Measurements from ENCODE around the gene ALDH5A1.
"Not testable (repeated sequence)": the region's sequence is repeated elsewhere in the genome, so short reads cannot be mapped to it uniquely, and the experiment has no call there.

The ALDH5A1 gene

DNA sequence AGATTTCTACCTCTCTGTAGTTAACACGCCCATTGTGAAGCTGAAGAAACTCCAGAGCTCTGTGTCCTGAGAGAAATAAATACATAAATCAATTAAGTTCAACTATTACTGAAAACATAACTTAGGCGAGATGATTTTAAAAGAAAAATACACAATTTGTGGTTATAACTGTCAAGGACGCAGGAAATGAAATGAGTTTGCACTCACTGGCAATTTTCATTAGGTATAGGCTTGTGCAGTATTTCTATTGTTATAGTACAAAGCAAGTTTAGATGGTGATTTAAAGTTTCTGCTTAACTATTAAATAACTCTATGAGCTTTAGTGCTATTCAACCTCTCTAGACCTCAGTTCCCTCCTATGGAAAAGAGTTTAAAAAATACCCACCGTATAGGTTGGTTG, 8.7 kb upstream of the ALDH5A1 start:
- DNase-seq (ENCODE audit: low read depth), result no peak

DNA sequence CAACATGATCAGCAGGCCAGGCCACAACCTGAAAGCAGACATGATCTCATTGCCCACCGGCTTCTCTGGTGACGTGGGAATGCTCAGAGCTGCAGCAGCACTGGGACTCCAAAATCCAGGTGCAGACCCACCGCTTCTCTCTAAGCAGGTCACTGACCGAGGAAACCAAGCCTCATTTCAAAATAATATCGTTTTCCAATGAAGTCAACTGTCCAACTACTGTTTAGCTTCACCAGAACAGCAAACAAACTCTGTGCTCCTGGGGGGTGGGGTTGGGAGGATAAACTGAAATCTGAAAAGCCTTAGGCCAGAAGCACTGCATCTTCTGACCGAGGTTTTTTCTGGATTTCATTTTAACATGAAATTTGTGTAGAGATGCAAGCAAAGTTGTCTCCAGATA, 5.3 kb upstream of the ALDH5A1 start, which contains the start of gene GPLD1:
Gene GPLD1 (minus strand): TSS at position 109 of the 400 bp plus-strand sequence. CDS start 67 bp downstream, at position 42.
- no peak for DNase-seq (ENCODE audit: low read depth)

DNA sequence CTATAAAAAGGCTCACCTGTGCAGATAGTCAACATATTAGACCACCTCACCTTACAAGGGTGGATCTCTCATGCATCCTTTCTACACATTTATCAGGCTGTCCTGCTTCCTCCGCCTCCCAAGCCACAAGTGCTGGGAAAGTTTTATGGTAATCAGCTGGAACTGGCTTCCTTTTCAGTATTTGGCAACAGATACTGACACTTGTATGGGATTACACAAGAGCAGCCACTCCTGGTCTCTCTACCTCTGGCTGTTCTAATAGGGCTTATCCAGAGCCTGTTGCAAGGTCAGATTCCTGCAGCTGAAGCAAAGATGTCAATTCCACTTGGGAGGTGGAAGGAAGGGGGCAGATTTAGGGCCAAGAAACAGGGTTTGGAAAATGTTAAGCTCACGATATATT, 4.9 kb upstream of the ALDH5A1 start:
- DNase-seq (ENCODE audit: low read depth), result no peak

DNA sequence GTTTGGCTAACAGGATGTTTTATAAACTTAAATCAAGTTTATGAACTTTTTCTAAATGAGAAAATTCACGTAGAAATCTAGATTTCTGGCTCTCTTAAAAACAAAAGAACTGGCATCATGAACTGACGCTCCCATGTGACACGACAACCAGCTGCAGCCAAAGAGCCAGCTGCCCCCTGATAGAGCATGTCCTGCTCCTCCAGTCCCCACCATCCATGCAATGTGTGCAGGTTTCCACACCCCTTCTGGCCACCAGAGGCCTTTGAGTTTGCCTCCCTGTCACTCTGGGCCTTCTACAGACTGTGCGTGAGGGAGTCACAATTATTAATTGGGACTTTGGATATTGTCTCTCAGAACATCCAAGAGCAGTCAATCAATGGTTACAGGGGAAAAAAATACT, 3.8 kb upstream of the ALDH5A1 start:
- no peak for DNase-seq (ENCODE audit: low read depth)

DNA sequence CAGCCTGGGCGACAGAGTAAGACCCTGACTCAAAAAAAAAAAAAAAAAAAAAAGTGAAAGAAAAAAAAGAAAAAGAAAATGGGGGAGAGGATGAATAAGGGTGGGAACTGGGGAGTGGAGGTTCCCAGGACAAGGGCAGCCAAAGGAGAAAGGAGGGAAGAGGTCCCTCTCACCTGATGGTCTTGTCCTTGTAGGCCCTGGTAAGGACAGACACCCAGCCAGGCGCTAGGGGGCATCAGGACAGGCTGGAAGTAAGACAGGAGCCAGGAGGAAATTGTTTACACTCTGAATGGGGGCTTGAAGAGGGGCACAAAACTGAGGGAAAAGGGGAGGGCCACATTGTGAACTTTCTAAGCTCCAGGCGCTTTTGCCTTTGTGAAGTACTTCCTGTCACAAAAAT, 2.3 kb upstream of the ALDH5A1 start:
- DNase-seq (ENCODE audit: low read depth), result no peak

DNA sequence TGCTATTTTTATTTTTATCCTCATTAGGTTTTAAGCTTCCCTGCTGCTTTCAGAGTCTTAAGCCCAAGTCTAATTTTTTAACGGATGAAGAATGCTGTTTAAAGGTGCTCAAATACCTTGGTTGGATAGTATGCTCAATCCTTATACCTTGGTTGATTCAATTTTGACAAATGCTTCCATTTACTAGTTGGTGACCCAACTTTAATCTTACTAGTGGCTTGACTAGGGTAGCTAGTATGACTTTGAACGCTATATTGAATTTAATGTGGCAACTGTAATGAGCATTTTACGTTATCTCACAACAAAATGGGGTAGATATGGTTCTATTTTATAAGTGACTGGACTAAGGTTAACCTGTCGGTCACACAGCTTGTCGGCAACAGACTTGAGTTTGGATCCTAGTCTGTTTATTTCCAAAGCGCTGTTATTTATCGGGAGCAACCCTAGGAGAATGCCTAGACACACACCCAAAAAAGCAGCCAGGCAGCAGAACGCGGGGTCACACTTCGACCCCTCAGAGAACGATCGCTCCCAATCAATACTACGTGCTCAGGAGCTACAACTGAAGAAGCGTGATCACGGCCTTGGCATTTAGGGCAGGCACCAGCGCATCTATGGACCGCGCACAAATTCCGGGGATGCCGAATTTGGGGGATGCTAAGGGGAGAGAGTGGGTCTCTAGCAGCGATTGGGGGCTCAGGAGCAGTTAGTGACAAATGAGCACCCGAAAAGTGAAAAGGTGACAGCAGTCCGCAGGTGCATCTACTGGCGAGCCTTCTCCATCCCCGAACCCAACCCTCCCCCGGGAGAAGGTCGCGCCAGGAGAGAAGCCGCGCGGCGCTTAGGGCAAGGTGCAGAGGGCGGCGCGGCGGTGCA, 586 bp upstream of the ALDH5A1 start:
- DNase-seq (ENCODE audit: low read depth), result no peak

DNA sequence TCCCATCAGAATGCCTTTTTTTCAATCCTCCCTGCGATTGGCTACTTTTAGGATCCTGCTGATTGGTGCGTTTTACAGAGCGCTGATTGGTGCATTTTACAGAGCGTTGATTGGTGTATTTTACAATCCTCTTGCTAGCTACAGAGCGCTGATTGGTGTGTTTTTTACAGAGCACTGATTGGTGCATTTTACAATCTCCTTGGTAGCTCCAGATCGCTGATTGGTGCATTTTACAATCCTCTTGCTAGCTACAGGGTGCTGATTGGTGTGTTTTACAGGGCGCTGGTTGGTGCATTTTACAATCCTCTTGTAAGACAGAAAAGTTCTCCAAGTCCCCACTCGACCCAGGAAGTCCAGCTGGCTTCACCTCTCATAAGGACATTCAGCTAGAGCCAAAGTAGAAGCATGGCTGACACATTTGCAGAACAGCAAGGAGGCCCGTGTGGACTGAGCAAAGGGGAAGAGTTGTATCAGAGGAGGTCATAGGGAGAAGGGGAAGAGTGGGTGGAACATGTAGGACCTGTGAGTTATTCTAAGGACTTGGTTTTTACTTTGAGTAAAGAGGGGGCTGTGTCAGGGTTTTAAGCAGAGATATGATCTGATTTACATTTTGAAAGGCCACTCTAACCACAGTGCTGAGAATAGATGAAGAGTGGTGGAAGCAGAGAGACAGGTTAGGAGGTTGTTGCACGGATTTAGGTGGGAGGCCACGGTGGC, 2.6 kb downstream of the ALDH5A1 start:
- DNase-seq (ENCODE audit: low read depth), result no peak

DNA sequence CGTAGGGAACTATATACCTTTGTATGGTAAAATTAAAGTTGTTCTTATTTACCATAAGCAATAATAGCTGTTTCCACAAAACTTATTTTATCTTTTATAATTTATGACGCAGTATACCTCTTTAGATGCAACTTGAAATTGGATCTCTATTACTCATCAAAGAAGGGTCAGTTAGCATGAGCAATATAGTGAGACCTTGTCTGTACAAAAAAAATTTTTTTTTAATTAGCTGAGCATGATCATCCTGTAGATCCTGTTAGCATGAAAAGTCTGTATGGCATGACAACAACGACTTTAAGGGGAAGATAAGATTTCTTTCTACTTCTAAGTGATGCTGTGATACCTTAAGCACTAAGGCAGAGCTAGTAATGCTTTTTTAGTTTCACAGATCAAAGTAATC, 5.9 kb downstream of the ALDH5A1 start:
- no peak for DNase-seq (ENCODE audit: low read depth)

DNA sequence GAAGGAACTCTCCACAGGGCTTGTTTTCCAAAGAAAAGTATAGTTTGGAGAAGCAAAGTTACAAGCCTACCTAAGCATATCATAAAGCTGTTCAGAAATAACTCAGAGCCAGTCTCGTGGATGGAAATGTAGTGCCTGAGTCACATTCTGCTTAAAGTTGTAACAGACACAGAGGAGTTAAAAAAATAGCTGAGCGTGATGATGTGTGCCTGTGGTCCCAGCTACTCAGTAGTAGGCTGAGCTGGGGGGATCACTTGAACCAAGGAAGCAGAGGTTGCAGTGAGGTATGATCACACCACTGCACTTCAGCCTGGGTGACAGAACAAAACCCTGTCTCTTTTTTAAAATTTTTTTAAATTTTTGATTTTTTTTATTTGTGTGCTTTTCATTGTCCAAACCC, 6.6 kb downstream of the ALDH5A1 start:
- no peak for DNase-seq (ENCODE audit: low read depth)

DNA sequence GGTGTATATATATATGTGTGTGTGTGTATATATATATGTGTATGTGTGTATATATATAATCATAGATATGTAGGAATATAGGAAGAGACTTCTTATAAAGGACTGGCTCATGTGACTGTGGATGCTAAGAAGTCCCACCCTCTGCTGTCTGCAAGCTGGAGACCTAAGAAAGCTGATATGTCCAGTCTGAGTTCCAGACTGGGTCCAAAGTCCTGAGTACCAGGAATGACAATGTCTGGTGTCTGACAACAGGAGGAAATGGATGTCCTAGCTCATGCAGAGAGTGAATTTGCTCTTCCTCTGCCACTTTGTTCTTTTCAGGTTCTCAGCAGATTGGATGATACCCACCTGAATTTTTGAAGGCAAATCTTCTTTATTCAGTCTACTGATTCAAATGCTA, 7.1 kb downstream of the ALDH5A1 start:
- no peak for DNase-seq (ENCODE audit: low read depth)

DNA sequence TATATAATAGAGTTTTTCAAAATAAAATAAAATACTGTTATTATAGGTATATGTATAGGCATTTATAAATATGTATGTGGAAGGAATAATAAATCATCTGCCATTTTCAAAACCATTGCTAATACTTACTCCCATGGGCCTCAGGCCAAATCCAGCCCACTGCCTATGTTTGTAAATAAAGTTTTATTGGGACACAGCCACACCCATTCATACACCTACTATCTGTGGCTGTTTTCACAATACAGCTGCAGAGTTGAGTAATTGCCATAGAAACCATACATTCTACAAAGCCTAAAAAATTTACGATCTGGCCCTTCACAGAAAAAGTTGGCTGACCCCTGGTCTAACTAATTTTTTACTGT, 9.5 kb downstream of the ALDH5A1 start:
- DNase-seq (ENCODE audit: low read depth), result no peak

DNA sequence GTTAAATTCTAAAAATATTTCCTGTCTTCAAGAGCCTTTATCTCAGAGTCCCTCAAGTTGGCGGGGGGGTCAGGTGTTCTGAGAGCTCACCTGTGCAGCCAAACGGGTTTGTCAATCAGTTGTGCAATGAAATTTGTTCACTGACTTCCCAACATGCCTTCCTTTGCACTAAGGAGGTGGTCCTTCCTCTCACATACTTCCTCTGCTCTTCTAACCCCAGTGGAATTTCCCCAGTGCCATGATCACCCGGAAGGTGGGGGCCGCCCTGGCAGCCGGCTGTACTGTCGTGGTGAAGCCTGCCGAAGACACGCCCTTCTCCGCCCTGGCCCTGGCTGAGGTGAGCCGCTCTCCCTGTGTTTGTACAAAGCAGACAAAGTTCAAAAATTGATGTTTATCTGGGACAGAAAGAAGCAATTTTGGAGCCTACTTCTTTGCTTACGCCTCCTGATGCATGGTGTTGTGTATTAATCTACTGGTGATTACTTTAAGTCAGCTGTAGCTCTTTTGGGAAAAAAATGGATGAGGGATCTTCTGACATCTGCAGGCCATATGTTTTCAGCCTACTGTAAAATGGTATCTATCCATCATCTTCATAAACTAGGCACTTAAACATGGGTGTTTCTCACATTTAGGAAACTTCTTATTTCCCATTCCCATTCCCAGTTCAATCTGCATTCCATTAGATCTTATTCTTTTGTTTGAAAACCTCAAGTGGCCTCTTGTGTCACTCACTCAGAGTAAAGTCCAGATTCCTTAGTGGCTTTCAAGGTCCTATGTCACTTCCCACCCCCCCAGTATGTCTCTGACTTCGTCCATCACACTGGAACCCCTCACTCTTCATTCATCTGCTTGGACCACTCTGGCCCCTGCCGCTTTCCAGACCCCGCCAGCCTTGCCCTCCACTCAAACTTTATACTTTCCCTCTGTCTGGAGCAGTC, 10.1 kb downstream of the ALDH5A1 start:
- no peak for DNase-seq (ENCODE audit: low read depth)

DNA sequence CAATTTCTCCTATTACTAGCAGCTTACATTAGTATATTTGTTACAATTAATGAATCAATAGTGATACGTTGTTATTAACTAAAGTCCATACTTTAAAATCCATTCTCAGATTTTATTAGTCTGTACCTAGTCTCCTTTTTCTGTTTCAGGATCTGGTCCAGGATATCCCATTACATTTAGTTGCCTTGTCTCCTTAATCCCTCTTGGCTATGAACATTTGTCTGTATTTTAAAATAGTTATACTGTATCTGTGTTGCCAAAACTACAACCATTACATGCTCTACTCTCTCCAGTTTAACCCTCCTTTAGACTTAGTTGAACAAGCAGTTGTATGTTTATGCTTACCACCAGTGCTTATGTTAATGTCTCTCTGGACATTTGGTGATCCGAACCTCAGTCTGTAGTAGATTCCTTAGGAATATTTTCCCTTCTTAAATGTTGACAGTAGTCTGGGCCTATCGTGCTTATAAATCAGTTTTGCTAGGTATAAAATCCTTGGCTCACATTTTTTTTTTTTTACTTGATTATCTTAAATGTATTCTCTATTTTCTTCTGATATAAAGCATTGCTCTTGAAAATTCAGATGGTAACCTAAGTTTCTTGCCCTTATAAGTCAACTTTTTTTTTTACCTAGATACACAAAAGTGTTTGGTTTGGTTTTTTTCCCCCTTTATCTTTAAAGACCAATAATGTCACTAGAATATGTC, 12.2 kb downstream of the ALDH5A1 start:
- no peak for DNase-seq (ENCODE audit: low read depth)

DNA sequence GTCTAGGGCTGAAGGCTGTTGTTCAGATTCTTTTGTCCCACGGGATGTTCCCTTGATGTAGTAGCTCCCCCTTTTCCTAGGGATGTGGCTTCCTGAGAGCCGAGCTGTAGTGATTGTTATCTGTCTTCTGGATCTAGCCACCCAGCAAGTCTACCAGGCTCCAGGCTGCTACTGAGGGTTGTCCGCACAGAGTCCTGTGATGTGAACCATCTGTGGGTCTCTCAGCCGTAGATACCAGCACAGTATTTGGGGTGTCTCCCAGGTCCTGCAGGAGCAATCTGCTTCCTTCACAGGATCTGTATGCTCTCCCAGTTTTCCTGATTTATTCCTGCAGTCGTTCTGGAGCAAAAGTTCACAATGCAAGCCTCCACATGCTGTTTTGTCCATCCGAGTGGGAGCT, 17.2 kb downstream of the ALDH5A1 start:
- DNase-seq (ENCODE audit: low read depth), result not testable (repeated sequence)

DNA sequence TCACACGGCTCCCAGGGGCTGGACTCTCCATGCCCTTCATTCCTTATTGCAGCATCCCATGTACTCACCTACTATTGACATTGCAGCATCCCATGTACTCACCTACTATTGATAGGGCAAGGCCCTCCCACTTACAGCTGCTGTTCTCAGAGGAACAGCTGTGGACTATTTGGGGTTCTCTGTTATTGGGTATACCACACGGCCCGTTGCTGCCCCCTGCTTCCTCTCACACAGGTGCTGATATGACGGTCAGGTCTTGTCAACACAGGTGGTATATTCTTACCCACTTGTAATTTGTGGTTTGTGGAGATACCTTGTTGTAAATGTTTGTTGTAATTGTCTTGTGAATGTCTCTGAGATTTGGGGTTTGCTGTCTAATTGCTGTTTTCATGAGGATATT, 18.8 kb downstream of the ALDH5A1 start:
- DNase-seq (ENCODE audit: low read depth), result no peak

DNA sequence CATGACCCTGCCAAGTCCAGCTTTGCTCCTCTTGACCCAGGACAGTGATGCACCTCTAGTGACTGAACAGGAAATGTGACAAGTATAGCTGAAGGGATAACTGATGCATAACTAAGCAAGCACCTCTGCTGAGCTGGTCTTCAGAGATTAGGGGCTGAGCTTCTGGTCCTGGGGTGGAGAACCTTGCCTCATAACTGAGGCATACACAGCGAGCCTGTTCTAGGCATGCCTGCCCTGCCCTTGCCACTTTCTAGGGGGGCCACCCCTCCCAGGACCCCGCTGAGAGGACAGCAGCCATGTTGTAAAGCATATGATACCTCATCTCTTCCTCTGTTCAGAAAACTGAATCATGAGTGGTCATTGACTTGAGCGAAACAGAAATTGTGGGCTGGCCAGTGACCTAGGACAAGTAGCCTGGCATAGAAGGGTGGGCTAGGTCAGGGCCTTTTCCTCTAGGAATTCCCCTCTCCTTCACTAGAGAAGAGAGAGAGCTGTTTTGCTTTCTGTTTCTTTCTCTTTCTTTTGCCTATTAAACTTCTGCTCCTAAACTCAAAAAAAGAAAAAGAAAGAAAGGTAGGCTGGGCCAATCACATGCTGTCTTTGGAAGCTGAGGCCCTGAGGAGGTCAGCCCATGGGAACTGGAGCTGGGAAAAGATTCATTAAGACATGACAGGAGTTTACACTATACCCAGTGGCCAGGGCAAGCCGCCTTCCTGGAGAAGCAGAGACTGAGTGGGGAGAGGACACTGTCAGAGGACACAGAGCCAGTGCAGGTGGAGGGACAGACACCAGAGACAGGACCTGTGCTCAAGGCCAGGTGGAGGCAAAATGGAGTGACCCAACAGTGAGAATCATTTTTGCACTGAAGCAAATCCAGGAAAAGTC, 23.1 kb downstream of the ALDH5A1 start:
- DNase-seq (ENCODE audit: low read depth), result no peak

DNA sequence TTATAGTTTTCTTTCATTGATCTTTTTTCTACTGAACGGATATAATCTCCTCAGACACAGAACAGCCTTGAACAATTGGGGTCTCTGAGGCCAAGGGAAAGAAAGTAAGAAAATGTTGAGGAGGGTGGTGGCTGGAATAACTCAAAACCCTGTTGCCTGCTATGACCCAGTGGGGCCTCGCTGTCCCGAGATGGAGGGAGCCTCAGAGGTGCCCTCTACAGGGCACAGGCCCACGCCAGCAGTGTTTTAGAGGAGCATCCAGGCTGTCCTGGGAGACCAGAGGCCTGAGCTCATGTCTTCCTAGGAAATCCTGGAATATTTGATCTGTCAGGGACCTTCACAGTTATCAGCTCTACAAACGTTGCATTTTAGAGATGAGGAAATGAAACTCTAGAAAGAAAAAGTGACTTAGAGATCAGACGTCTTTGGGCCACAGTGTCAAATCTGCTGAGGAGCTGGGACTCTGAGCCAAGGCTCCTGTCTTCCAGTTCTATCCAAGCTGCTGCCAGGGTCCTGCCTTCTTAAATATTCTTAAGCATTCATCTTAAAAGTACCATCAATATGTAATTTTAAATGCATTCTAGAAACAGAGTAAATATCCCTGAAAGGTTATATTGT, 26.3 kb downstream of the ALDH5A1 start:
- DNase-seq (ENCODE audit: low read depth), result no peak

DNA sequence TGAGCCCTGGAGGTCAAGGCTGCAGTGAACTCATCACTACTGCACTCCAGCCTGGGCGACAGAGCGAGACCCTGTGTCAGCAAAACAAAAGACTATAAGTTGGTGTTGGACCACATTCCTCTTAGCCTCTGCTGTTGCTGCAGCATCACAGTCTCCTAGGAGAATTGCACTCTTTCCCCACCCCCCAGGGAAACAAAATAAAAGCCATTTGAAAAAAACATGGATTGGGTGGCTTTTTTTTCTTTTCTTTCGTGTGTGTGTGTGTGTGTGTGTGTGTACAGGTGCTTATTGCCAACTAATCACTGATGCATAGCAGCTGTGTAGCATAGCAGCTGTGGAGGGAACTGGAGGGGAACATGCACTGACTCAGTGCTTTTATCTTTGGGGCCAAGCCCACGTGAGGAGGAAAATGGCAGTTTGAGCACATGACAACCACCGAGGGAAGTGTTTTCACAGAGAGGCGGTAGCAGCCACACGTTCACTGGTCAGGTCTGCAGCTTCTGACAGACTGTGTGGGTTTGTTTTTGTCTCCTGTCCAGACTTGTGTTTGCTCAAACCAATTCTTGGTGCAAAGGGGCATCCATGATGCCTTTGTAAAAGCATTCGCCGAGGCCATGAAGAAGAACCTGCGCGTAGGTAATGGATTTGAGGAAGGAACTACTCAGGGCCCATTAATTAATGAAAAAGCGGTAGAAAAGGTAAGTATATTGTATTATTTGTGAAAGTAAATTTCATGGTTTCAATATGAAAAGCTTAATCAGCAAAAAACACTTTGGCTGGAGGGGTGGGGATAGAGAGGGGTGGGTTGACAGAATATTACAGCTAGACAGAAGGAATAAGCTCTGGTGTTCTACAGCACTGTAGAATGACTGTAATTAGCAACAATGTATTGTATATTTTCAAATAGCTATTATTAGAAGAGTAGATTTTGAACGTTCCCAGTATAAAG, 27.7 kb downstream of the ALDH5A1 start:
- no peak for DNase-seq (ENCODE audit: low read depth)

DNA sequence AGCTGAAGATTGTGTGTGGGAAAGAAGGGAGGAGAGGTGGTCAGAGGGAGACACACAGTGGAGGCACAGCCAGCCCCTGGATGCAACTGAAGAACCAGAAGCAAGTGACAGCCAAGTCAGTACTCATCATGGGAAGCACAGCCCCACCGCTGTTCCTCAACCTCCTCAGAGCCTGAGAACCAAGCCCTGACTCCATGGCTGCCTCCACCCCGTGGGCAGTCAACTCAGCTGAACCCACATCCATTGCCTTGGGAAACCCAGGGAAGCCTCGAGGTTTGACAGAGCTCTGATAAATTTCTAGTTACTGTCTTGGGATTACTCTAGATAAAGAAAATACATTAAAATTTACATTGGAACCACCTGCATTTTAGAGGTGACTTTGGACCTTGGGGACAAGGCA, 29.6 kb downstream of the ALDH5A1 start:
- no peak for DNase-seq (ENCODE audit: low read depth)

All from stimulated activated CD8-positive, alpha-beta memory T cell treated with anti-CD3 and anti-CD28 coated beads, Interleukin-12 subunit alpha, Interleukin-12 subunit beta, amount 100 ng/mL, for 1 hour (primary cell).